Measurements from ENCODE around the gene SHLD3.
"Not testable (repeated sequence)": the region's sequence is repeated elsewhere in the genome, so short reads cannot be mapped to it uniquely, and the experiment has no call there.

The SHLD3 gene

DNA sequence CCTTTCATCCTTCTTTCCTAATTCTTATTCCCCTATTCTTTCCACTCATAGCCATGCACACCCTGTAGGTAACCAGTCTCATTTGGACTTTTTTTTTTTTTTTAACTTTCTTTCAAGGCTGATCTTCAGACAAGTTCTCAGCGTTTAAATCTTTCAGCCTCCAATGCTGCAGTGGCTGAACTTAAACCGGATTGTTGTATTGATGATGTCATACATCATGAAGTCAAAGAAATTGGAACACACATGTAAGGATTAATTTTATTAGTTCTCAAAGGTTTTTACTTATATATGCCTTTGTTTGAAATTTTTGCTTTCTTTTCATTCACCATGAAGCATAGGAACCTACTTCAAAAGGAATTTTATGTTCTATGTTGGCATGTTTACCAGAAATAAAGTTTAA is 22.1 kb downstream of the SHLD3 start:
- Mint-ChIP-seq H3K27me3 (ENCODE audit: low read depth) (no peaks in the 10 kb centered on the region), H3K36me3 (ENCODE audit: low read depth) (peaks cover 13% of the 10 kb centered on the region), H3K9me3 (no peaks in the 10 kb centered on the region), H3K27ac (no peak overlapping the region), H3K4me1 (ENCODE audit: low read depth) (no peaks in the 10 kb centered on the region), H3K4me3 (no peak overlapping the region)
- no peak for DNase-seq (ENCODE audit: low spot score)

DNA sequence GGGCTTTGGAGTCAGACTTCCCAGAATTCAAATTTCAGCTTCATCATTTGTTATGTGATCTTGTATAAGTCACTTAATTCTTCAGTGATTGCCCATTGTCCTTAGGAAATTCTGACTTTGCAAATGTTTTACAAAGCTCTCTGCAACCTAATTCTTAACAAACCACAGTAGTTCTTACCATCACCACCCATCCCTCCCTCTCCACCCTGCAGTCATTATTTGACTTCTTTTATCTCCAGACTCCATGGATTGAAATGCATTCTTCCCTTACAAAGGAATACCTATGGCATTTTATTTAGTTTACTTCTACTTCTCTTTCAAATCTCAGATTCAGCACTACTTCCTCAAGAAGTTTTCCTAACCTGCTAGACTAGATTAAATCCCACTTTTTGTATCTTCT is 23.1 kb downstream of the SHLD3 start:
- Mint-ChIP-seq H3K27me3 (ENCODE audit: low read depth) (no peaks in the 10 kb centered on the region), H3K27ac (no peak overlapping the region), H3K4me3 (no peak overlapping the region), H3K4me1 (ENCODE audit: low read depth) (no peaks in the 10 kb centered on the region), H3K36me3 (ENCODE audit: low read depth) (peaks cover 13% of the 10 kb centered on the region), H3K9me3 (no peaks in the 10 kb centered on the region)
- no peak for DNase-seq (ENCODE audit: low spot score)

DNA sequence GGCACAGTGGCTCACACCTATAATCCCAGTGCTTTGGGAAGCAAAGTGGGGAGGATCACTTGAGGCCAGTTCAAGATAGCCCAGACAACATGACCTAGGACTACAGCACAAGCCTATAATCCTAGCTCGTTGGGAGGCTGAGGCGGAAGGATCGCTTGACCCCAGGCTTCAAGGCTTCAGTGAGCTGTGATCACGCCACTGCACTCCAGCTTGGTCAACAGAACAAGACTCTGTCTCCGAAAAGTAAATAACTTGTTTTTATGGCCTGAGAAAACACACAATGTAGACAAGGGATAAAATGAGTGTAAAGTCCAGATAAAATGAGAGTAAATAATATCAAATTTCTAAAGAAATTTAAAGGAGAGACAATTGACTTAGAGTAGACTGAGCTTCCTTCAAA is 26.3 kb downstream of the SHLD3 start:
- Mint-ChIP-seq H3K36me3 (ENCODE audit: low read depth) (peaks cover 11% of the 10 kb centered on the region), H3K27ac (no peak overlapping the region), H3K27me3 (ENCODE audit: low read depth) (no peaks in the 10 kb centered on the region), H3K4me3 (no peak overlapping the region), H3K9me3 (no peaks in the 10 kb centered on the region), H3K4me1 (ENCODE audit: low read depth) (no peaks in the 10 kb centered on the region)
- DNase-seq (ENCODE audit: low spot score), result no peak

DNA sequence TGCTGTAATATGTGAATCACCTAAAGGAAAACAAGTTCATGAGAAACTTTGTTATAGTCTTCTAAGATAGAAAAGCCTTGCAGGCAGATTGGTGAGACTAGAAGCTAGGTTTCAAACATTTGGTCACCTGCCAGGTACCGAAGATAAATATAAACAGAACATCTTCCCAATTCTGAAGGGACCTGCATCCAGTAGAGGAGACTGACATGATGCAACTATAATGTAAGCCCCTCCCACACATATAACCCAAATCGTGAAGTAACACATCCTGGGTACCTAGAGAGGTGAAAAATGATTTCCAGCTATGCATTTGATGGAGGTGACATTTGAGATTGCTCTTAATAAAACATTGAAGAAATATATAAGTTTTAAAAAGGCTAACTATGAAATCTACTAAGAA is 29.9 kb downstream of the SHLD3 start:
- Mint-ChIP-seq H3K36me3 (ENCODE audit: low read depth) (peaks cover 11% of the 10 kb centered on the region), H3K27me3 (ENCODE audit: low read depth) (no peaks in the 10 kb centered on the region), H3K27ac (no peak overlapping the region), H3K9me3 (no peaks in the 10 kb centered on the region), H3K4me3 (no peak overlapping the region), H3K4me1 (ENCODE audit: low read depth) (no peaks in the 10 kb centered on the region)
- no peak for DNase-seq (ENCODE audit: low spot score)

DNA sequence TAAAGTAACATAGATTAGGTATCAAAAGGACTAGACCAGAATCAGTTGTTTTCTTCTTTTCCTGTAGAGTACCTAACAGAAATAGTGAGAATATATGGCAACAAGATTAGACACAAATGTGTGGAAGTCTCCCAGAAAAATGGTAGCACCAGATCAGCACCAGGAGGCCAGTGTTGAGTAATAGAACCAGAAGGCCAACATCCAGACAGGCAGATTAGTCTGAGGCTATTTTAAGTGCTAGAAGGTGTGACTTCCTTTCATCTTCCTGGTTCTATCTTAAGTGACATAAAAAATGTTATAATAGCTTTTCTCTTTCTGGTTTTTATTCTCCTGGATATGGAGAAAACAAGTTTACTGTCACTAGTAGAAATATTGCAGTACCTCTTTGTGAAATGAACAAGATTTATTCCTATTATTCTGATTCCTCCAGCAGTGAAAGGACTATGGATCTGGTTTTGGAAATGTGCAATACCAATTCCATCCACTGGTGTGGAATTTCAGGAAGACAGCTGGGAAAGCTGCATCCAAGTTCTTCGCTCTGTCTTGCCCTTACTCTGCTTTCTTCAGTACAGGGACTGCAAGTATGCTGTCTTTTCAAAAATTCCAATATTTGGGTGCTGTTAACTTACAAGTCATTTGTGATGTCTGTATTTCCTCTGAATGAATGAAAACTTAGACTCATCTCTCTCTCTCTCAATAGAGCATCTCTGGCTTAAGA is 39.1 kb downstream of the SHLD3 start:
- Mint-ChIP-seq H3K36me3 (ENCODE audit: low read depth) (peaks cover 16% of the 10 kb centered on the region), H3K27ac (no peak overlapping the region), H3K4me3 (no peak overlapping the region), H3K9me3 (no peaks in the 10 kb centered on the region), H3K4me1 (ENCODE audit: low read depth) (no peaks in the 10 kb centered on the region), H3K27me3 (ENCODE audit: low read depth) (no peaks in the 10 kb centered on the region)
- DNase-seq (ENCODE audit: low spot score), result no peak

DNA sequence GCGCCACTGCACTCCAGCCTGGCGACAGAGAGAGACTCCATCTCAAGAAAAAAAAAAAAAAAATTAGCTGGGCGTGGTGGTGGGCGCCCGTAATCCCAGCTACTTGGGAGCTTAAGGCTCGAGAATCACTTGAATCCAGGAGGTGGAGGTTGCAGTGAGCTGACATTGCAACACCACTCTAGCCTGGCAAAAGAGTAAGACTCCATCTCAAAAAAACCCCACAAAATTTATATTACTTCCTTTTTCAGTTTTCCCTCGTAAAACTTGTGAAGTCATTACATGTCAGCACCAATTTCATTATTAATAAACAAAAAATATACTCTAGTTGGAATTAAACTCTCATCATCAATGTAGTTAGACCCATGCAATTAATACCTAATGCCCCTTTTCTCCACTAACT is 43.9 kb downstream of the SHLD3 start:
- H3K36me3 Mint-ChIP-seq (ENCODE audit: low read depth), result peaks cover 6% of the 10 kb centered on the region
- no peak overlapping the region for H3K4me3 Mint-ChIP-seq
- no peaks in the 10 kb centered on the region for H3K27me3 Mint-ChIP-seq (ENCODE audit: low read depth)
- no peaks in the 10 kb centered on the region for H3K9me3 Mint-ChIP-seq
- no peak for DNase-seq (ENCODE audit: low spot score)
- H3K27ac Mint-ChIP-seq, result no peak overlapping the region
- H3K4me1 Mint-ChIP-seq (ENCODE audit: low read depth), result no peaks in the 10 kb centered on the region

DNA sequence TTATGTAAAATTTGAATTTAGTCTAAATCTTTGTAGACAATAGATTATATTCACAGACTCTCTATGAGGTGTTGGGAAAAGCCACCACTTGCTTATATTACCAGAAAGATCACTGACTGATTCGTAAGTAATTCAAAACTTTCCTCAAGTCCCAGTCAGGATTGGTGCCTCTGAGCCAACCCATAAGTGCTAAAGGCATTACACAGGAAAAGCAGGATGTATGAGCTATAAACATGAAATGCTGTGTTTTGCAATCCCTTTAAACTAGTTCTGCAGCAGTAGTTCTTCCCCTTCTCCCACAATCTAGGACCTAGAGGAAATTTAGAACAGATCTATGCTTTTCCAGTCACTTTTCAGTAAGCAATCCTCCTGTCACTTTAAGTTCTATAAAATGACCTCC is 48.0 kb downstream of the SHLD3 start:
- H3K36me3 Mint-ChIP-seq (ENCODE audit: low read depth), result peaks cover 12% of the 10 kb centered on the region
- H3K9me3 Mint-ChIP-seq, result no peaks in the 10 kb centered on the region

DNA sequence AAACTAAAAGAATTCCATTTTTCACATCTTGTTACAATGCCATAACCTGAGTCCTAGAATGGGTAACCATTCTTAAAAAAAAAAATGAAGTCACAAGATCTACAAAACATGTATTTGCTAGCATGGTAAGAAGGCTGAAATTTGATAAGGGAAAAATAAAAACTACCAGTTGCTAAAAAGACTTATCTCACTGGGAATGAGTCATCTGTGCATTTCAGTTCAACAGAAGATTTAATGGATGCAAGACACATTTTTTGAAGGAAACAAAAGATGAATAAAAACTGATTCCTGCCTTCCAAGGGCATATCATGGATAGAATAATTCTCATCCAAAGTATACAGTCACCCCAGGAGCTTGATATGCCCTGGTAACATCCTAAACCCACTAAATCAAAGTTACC is 49.9 kb downstream of the SHLD3 start:
- no peak for DNase-seq (ENCODE audit: low spot score)
- H3K36me3 Mint-ChIP-seq (ENCODE audit: low read depth), result peaks cover 18% of the 10 kb centered on the region
- peaks cover 2% of the 10 kb centered on the region for H3K4me1 Mint-ChIP-seq (ENCODE audit: low read depth)
- no peak overlapping the region for H3K27ac Mint-ChIP-seq
- no peaks in the 10 kb centered on the region for H3K27me3 Mint-ChIP-seq (ENCODE audit: low read depth)
- H3K4me3 Mint-ChIP-seq, result no peak overlapping the region
- no peaks in the 10 kb centered on the region for H3K9me3 Mint-ChIP-seq

More for the DNA sequence above, 48.0 kb downstream of the SHLD3 start:
- Mint-ChIP-seq H3K27ac (no peak overlapping the region), H3K4me1 (ENCODE audit: low read depth) (no peaks in the 10 kb centered on the region), H3K4me3 (no peak overlapping the region), H3K27me3 (ENCODE audit: low read depth) (no peaks in the 10 kb centered on the region)
- no peak for DNase-seq (ENCODE audit: low spot score)

DNA sequence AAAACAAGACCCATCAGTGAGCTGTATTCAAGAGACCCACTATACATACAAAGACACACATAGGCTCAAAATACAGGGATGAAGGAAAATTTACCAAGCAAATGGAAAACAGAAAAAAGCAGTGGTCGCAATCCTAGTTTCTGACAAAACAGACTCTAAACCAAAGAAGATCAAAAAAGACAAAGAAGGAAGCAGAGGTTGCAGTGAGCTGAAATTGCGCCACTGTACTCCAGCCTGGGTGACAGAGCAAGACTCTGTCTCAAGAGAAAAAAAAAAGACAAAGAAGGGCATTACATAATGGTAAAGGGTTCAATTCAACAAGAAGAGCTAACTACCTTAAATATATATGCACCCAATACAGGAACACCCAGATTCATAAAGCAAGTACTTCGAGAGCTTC is 51.2 kb downstream of the SHLD3 start:
- H3K27ac Mint-ChIP-seq; H3K9me3 Mint-ChIP-seq; H3K27me3 Mint-ChIP-seq (ENCODE audit: low read depth); DNase-seq (ENCODE audit: low spot score); H3K4me3 Mint-ChIP-seq; H3K4me1 Mint-ChIP-seq (ENCODE audit: low read depth): not testable (repeated sequence)
- H3K36me3 Mint-ChIP-seq (ENCODE audit: low read depth), result peaks cover 23% of the 10 kb centered on the region
